GM23248 (cell line): Measurements from ENCODE around the gene HAGH. TPM values are rescaled to one million over a fixed set of nuclear protein-coding genes. Genes with fewer than 3 reads are reported as not detected.
"Not testable (repeated sequence)": the region's sequence is repeated elsewhere in the genome, so short reads cannot be mapped to it uniquely, and the experiment has no call there.

ENCODE experiments used
- DNase-seq: peaks from one replicate; pipeline ENCODE4 v3.0.0-alpha.2; 2015
- H2AFZ ChIP-seq: fragments of 200-600 bp; sonication (generic); 2 replicates; pipeline ENCODE4 v1.6.1; 2016; ENCODE audit warnings: antibody characterized with exemption
- H3F3A ChIP-seq: fragments of 200-600 bp; sonication (generic); 2 replicates; pipeline ENCODE4 v1.6.1; 2016; ENCODE audit warnings: mild to moderate bottlenecking, antibody characterized with exemption, mixed run types; ENCODE audit not compliant: insufficient read depth
- H3K27ac ChIP-seq: fragments of 200-600 bp; sonication (generic); 2 replicates; pipeline ENCODE4 v1.5.1; 2016; ENCODE audit warnings: mild to moderate bottlenecking
- H3K27me3 ChIP-seq: fragments of 200-600 bp; sonication (generic); replicated peaks from 2 replicates; pipeline ENCODE4 v1.6.1; 2016; ENCODE audit warnings: mild to moderate bottlenecking; ENCODE audit not compliant: insufficient read depth
- H3K36me3 ChIP-seq: fragments of 200-600 bp; sonication (generic); 2 replicates; pipeline ENCODE4 v1.6.1; 2016; ENCODE audit warnings: low read depth, mild to moderate bottlenecking
- H3K4me1 ChIP-seq: fragments of 200-600 bp; sonication (generic); 2 replicates; pipeline ENCODE4 v1.6.1; 2016; ENCODE audit warnings: mild to moderate bottlenecking; ENCODE audit not compliant: insufficient read depth
- H3K4me2 ChIP-seq: fragments of 200-600 bp; sonication (generic); one replicate; pipeline ENCODE4 v1.6.1; 2016; ENCODE audit warnings: mild to moderate bottlenecking; ENCODE audit not compliant: unreplicated experiment
- H3K4me3 ChIP-seq: fragments of 200-600 bp; sonication (generic); 2 replicates; pipeline ENCODE4 v1.5.1; 2016; ENCODE audit warnings: mild to moderate bottlenecking
- H3K79me2 ChIP-seq: fragments of 200-600 bp; sonication (generic); 2 replicates; pipeline ENCODE4 v1.6.1; 2016; ENCODE audit warnings: mild to moderate bottlenecking; ENCODE audit not compliant: insufficient read depth
- H3K9ac ChIP-seq: fragments of 200-600 bp; sonication (generic); 2 replicates; pipeline ENCODE4 v1.6.1; 2016; ENCODE audit warnings: mild to moderate bottlenecking
- H3K9me2 ChIP-seq: fragments of 200-600 bp; sonication (generic); 2 replicates; pipeline ENCODE4 v1.6.1; 2016; ENCODE audit warnings: mixed run types, mild to moderate bottlenecking, moderate library complexity; ENCODE audit not compliant: insufficient read depth
- H3K9me3 ChIP-seq: fragments of 200-600 bp; sonication (generic); one replicate; pipeline ENCODE4 v1.6.1; 2017; ENCODE audit warnings: low read depth
- H4K20me1 ChIP-seq: fragments of 200-600 bp; sonication (generic); 2 replicates; pipeline ENCODE4 v1.6.0; 2016; ENCODE audit not compliant: insufficient read depth
- EZH2 ChIP-seq: fragments of 200-600 bp; sonication (generic); IDR thresholded peaks from 2 replicates; pipeline ENCODE4 v1.6.1; 2018; ENCODE audit warnings: antibody characterized with exemption, mild to moderate bottlenecking; ENCODE audit not compliant: insufficient read depth, poor library complexity, severe bottlenecking
- EZH2phosphoT487 ChIP-seq: fragments of 200-600 bp; sonication (generic); IDR thresholded peaks from 2 replicates; pipeline ENCODE4 v1.6.1; 2018; ENCODE audit warnings: antibody characterized with exemption, moderate library complexity, mild to moderate bottlenecking, low read depth; ENCODE audit not compliant: insufficient read depth
- WGBS, 2 experiments: methylation state at CpG; one replicate each; pipeline ENCODE4 v1.1.6; 2015 to 2017; ENCODE audit warnings: low lambda C conversion rate in 2 of 2, low coverage in 1 of 2; ENCODE audit errors: missing lambda C conversion rate in 2 of 2; 5-methylcytosine and 5-hydroxymethylcytosine counted together
- in situ Hi-C: fragments of 300-500 bp; cut with MboI; formaldehyde crosslinking; loops from 2 replicates; pipeline ENCODE4 v1.15.0; 2020
- polyA plus RNA-seq: library from polyadenylated mRNA; unstranded; fragments of >200 nt; fragmentation: Nextera tagmentation; extraction: Ambion mirVana; gene quantifications from 2 replicates; pipeline ENCODE4 v1.2.1, GENCODE V29; 2016
- total RNA-seq: library from RNA; depleted of rRNA; stranded (reverse); fragments of >200 nt; shearing (Covaris generic); gene quantifications from 2 replicates; pipeline ENCODE4 v1.2.3, GENCODE V29; 2014

HAGH gene
- total and polyA plus RNA-seq, 2 experiments from 2014 or later, result 48.9 to 76.5 TPM

GRCh38 chr16:1800701-1801100, 25.9 kb downstream of the HAGH start:
- H3K4me2 ChIP-seq, result no peak overlapping the region
- no peaks in the 10 kb centered on the region for H3F3A ChIP-seq
- no peaks in the 10 kb centered on the region for H3K9me3 ChIP-seq
- no peak for TF ChIP-seq EZH2
- no peaks in the 10 kb centered on the region for H3K79me2 ChIP-seq
- no peak overlapping the region for H3K9ac ChIP-seq
- no peaks in the 10 kb centered on the region for H3K27me3 ChIP-seq
- no peaks in the 10 kb centered on the region for H3K4me1 ChIP-seq
- DNase-seq, result no peak
- no peak overlapping the region for H3K27ac ChIP-seq
- in situ Hi-C loops, result no loop called here
- no peak overlapping the region for H2AFZ ChIP-seq
- H3K4me3 ChIP-seq, result no peak overlapping the region
- H4K20me1 ChIP-seq, result no peaks in the 10 kb centered on the region
- no peaks in the 10 kb centered on the region for H3K36me3 ChIP-seq
- H3K9me2 ChIP-seq, result no peaks in the 10 kb centered on the region
- WGBS, 2 experiments, result 72% methylated on average over 10 of the region's 10 CpGs

- H3K27ac ChIP-seq, H2AFZ ChIP-seq, H3K4me1 ChIP-seq, in situ Hi-C loops, H3F3A ChIP-seq, H3K79me2 ChIP-seq, H3K36me3 ChIP-seq, H3K9me3 ChIP-seq, H3K4me3 ChIP-seq, H3K4me2 ChIP-seq, H3K27me3 ChIP-seq, H3K9ac ChIP-seq, H3K9me2 ChIP-seq, H4K20me1 ChIP-seq, DNase-seq: not testable (repeated sequence)
- 74 to 77% methylated on average over 5 of the region's 5 CpGs for WGBS, 2 experiments
Measured at GRCh38 chr16:1799263-1799662, 27.4 kb downstream of the HAGH start.

GRCh38 chr16:1794908-1795666, 31.5 kb downstream of the HAGH start:
- H3K4me3 ChIP-seq, result no peak overlapping the region
- 75 to 79% methylated on average over 27 to 32 of the region's 32 CpGs for WGBS, 2 experiments
- no peaks in the 10 kb centered on the region for H3K27me3 ChIP-seq
- H3K9ac ChIP-seq, result no peak overlapping the region
- no peaks in the 10 kb centered on the region for H3K36me3 ChIP-seq
- no peak for DNase-seq
- H3K79me2 ChIP-seq, result no peaks in the 10 kb centered on the region
- H3K4me1 ChIP-seq, result no peaks in the 10 kb centered on the region
- no peaks in the 10 kb centered on the region for H3F3A ChIP-seq
- TF ChIP-seq EZH2, result no peak
- no peak for TF ChIP-seq EZH2phosphoT487
- H3K27ac ChIP-seq, result no peak overlapping the region
- H4K20me1 ChIP-seq, result no peaks in the 10 kb centered on the region
- no peaks in the 10 kb centered on the region for H3K9me3 ChIP-seq
- in situ Hi-C loops, result no loop called here
- H3K9me2 ChIP-seq, result no peaks in the 10 kb centered on the region
- no peak overlapping the region for H2AFZ ChIP-seq
- no peak overlapping the region for H3K4me2 ChIP-seq

DNA sequence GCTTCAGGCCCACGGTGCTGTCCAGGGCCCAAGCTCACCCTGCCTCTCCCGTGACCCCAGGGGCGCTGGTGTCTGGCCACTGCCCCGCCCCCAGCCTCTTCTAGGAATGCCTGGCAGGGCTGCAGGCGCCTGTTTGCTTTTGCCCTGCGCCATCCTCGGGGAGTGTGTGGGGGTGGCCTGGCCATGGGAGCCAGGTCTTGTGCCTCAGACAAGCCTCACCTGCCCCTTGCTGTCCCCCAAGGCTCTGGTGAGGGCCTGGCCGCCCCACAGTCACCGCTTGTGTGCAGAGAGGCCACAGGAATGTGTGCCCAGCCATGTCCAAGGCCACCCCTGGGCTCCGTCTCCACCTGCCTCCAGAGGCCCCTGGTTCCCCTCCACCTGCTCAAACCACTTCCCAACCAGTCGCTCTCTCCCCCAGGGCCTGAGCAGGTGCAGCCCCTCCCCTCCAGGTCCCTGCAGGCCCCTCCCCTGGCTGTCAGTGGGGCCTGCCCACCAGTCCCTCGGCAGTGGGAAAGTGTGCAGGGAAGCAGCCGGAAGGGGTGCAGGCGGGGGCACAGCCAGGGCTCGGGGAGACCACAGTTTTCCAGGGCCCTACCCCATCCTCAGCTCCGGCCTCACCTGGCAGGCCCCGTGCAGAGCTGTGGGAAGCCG, 32.3 kb downstream of the HAGH start:
- WGBS, 2 experiments, result 63 to 64% methylated on average over 17 to 18 of the region's 18 CpGs
- Histone ChIP-seq H3K9me2 (no peaks in the 10 kb centered on the region), H2AFZ (no peak overlapping the region), H3K27ac (no peak overlapping the region), H3K36me3 (no peaks in the 10 kb centered on the region; the same call in 1 of the 2 replicates), H3K9me3 (no peaks in the 10 kb centered on the region), H3F3A (no peaks in the 10 kb centered on the region), H3K9ac (no peak overlapping the region), H3K27me3 (no peaks in the 10 kb centered on the region), H4K20me1 (no peaks in the 10 kb centered on the region), H3K79me2 (no peaks in the 10 kb centered on the region), H3K4me1 (no peaks in the 10 kb centered on the region), H3K4me2 (no peak overlapping the region), H3K4me3 (no peak overlapping the region)
- in situ Hi-C loops, result no loop called here
- TF ChIP-seq EZH2, result no peak
- no peak for TF ChIP-seq EZH2phosphoT487
- no peak for DNase-seq
